ENCODE results near the gene FAM110D. TPM values are rescaled to one million over a fixed set of nuclear protein-coding genes. Genes with fewer than 3 reads are reported as not detected.

The FAM110D gene
- total and polyA plus RNA-seq, 2 of the 8 experiments (the other 6 are each of a cell fraction or from before 2014, with no cell fraction given): 0.21 to 0.48 TPM

GRCh38 chr1:26109229-26110164, 49.4 kb upstream of the FAM110D start:
- H4K20me1 ChIP-seq (replicated peaks in 1 of 2; ENCODE audit: control insufficient read depth in 1 of 2, insufficient read depth in 2 of 2, low read length in 2 of 2): peaks cover 0 to 1% of the 10 kb centered on the region in 2 experiments
- H3K27me3 ChIP-seq (replicated peaks in 1 of 4; ENCODE audit: control insufficient read depth in 3 of 4, extremely low read depth in 1 of 4, insufficient read depth in 3 of 4, low read length in 3 of 4): peaks cover 0 to 11% (median 7%) of the 10 kb centered on the region in 4 experiments; a peak in 4 of 7 replicates
- no peak overlapping the region for H3K9ac ChIP-seq (replicated peaks in 1 of 4; ENCODE audit: extremely low read depth in 1 of 4, low read depth in 3 of 4, low read length in 3 of 4)
- H3K4me1 ChIP-seq (replicated peaks in 1 of 4; ENCODE audit: control insufficient read depth in 3 of 4, insufficient read depth in 4 of 4, low read length in 3 of 4): peaks cover 0 to 5% (median 3%) of the 10 kb centered on the region in 4 experiments; a peak in 3 of 7 replicates
- H2BK12ac ChIP-seq (ENCODE audit: low read depth, low read length): no peak overlapping the region
- H2BK5ac ChIP-seq (ENCODE audit: low read depth, low read length): no peak overlapping the region
- no peak overlapping the region for H3K18ac ChIP-seq (ENCODE audit: extremely low read depth, low read length)
- H3K23ac ChIP-seq (ENCODE audit: insufficient read length): no peak overlapping the region
- peak overlapping the region in 1 of 2 experiments; percentile 77; a peak in 2 of 4 replicates for H3K4me2 ChIP-seq (ENCODE audit: insufficient read depth in 1 of 2, low read depth in 2 of 2, low read length in 2 of 2)
- H3K27ac ChIP-seq (ENCODE audit: low read depth, low read length): no peak overlapping the region
- H4K8ac ChIP-seq (ENCODE audit: extremely low read depth, insufficient read depth, low read length): no peak overlapping the region
- no peak overlapping the region for H4K5ac ChIP-seq (ENCODE audit: insufficient read length, low read depth, low read length)
- H2AFZ ChIP-seq (ENCODE audit: low read length): no peak overlapping the region
- H2BK120ac ChIP-seq (replicated peaks; ENCODE audit: low read depth, low read length): no peak overlapping the region
- 80% methylated on average over 5 of the region's 5 CpGs; no CpG with 5 or more reads in 1 of the 2 experiments for WGBS, 2 experiments (ENCODE audit: extremely low coverage in 1 of 2, insufficient coverage in 1 of 2, insufficient read length in 1 of 2, insufficient replicate concordance in 2 of 2, low coverage in 1 of 2, low lambda C conversion rate in 2 of 2, missing lambda C conversion rate in 1 of 2)
- no peak overlapping the region for H2BK15ac ChIP-seq (ENCODE audit: low read length)
- H3K79me1 ChIP-seq (ENCODE audit: low read depth, low read length): no peaks in the 10 kb centered on the region
- no peak for DNase-seq (ENCODE audit: low read depth in 1 of 2, low spot score in 2 of 2)
- H3K79me2 ChIP-seq (ENCODE audit: control insufficient read depth in 1 of 2, insufficient read depth in 2 of 2, low read length in 2 of 2): no peaks in the 10 kb centered on the region
- no peak overlapping the region for H2BK20ac ChIP-seq (ENCODE audit: low read length)
- H3K4me3 ChIP-seq (ENCODE audit: extremely low read depth in 1 of 4, insufficient read depth in 2 of 4, low read depth in 3 of 4, low read length in 4 of 4): peak overlapping the region in 1 of 4 experiments; percentile 92; a peak in 1 of 8 replicates
- H3K4ac ChIP-seq (replicated peaks; ENCODE audit: insufficient read length, low read depth, low read length): no peak overlapping the region
- H3K23me2 ChIP-seq (ENCODE audit: low read depth, low read length): peaks cover 9% of the 10 kb centered on the region
- no peak overlapping the region for H4K91ac ChIP-seq (replicated peaks; ENCODE audit: insufficient read length, low read length)
- H3K9me3 ChIP-seq (ENCODE audit: insufficient read depth in 2 of 2, low read depth in 1 of 2, low read length in 1 of 2): no peaks in the 10 kb centered on the region
- H3K36me3 ChIP-seq (ENCODE audit: control insufficient read depth in 2 of 4, insufficient read depth in 4 of 4, low read length in 3 of 4): peaks cover 0 to 4% (median 0%) of the 10 kb centered on the region in 4 experiments; a peak in 2 of 8 replicates
- no peak overlapping the region for H3K14ac ChIP-seq (ENCODE audit: insufficient read length)
- FAIRE-seq: no peak
- no peak overlapping the region for H3K56ac ChIP-seq (replicated peaks; ENCODE audit: insufficient read length, low read depth, low read length)
- ChIA-PET POLR2A (ENCODE audit: partially characterized antibody) (interaction anchor here (0.8 to 1.4 kb wide), 6 partner anchors 13 to 73 kb away, joined by 3 to 4 read pairs (median 3); partner anchors contain the start of gene ZNF593), CTCF (ENCODE audit: partially characterized antibody) (interaction anchor here (1.0 to 11.4 kb wide), 3 partner anchors 34 to 81 kb away, joined by 3 to 154 read pairs (median 7); partner anchors contain the start of gene CATSPER4)
- no peak overlapping the region for H2AK5ac ChIP-seq (ENCODE audit: low read depth, low read length)
- TF ChIP-seq RNF2 (IDR thresholded peaks at IDR 0.05; ENCODE audit: borderline replicate concordance, low read depth, low read length, missing control alignments, poor library complexity, severe bottlenecking): no peak
- no peak for TF ChIP-seq SUZ12 (IDR thresholded peaks at IDR 0.05; ENCODE audit: low read length)
- TF ChIP-seq YY1 (IDR thresholded peaks at IDR 0.05; ENCODE audit: low read depth, low read length): no peak
- TF ChIP-seq HDAC2 (IDR thresholded peaks at IDR 0.05; ENCODE audit: borderline replicate concordance in 1 of 2, low read depth in 2 of 2, low read length in 2 of 2): no peak
- TF ChIP-seq SIN3A (conservative IDR thresholded peaks at IDR 0.05 in 1 of 2, IDR thresholded peaks at IDR 0.05 in 1 of 2; ENCODE audit: low read depth in 1 of 2, low read length in 2 of 2): no peak
- TF ChIP-seq ASH2L (IDR thresholded peaks at IDR 0.05; ENCODE audit: low read length): no peak
- TF ChIP-seq SP1 (IDR thresholded peaks at IDR 0.05; ENCODE audit: low read depth, low read length): no peak
- no peak for TF ChIP-seq BCL11A (IDR thresholded peaks at IDR 0.05; ENCODE audit: low read depth in 2 of 2, low read length in 2 of 2)
- no peak for TF ChIP-seq CREB1 (IDR thresholded peaks at IDR 0.05)
- TF ChIP-seq RBBP5 (IDR thresholded peaks at IDR 0.05; ENCODE audit: borderline replicate concordance, low read depth, low read length): no peak
- no peak for TF ChIP-seq POLR2A (IDR thresholded peaks at IDR 0.05; ENCODE audit: control extremely low read depth in 1 of 2, low read depth in 2 of 2, low read length in 2 of 2)
